Activated CD8-positive, alpha-beta memory T cell treated with anti-CD3 and anti-CD28 coated beads for 24 hours (primary cell): ENCODE data around the gene MAGI1.
"Not testable (repeated sequence)": the region's sequence is repeated elsewhere in the genome, so short reads cannot be mapped to it uniquely, and the experiment has no call there.

ENCODE experiments used
- DNase-seq: peaks from one replicate; pipeline ENCODE4 v3.0.0-alpha.2; 2020

The MAGI1 gene

DNA sequence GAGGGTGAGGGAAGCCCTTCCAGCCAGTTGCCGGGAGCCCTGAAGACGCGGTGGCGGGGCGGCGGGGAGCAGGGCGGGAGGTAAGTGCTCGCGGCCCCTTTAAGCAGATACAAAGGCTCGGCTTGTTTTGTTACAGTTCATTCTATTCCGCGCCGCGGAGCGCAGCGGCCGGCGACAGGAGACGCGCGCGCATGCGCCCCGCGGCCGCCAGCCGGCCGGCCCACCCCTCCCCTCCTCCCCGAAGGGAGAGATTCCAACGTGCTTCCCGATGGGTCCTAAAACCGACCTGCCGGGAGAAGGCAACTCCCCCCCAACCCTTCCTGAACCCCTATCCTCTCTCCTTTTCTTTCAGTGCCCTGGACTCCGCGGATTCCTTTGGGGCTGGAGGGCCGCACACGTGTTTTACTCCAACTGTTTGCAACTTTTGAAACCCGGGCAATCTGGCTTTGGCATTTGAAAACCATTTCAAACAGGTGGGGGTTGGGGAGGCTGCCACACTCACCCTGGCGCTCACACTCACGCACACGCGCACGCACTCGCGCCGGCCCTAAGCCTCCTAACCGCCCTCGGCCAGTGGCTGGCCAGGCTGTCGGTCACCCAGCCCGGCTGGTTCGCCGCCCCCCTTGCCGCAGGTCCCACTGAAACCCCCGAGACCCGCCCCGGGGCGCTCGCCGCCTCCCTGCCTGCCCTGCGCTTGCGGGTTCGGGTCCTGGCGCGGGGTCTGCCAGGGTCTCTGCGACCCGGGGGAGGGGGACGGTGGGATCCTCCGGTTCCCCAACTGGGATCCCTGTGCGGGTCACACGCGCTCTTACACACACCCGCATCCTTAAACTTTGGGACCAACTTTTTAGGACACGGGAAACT lies at the start of gene MAGI1:
TSS of gene MAGI1 (minus strand) at position 193 of the 864 bp plus-strand sequence. CDS start 610 bp downstream, outside the sequence.
- peak; percentile 59 for DNase-seq

DNA sequence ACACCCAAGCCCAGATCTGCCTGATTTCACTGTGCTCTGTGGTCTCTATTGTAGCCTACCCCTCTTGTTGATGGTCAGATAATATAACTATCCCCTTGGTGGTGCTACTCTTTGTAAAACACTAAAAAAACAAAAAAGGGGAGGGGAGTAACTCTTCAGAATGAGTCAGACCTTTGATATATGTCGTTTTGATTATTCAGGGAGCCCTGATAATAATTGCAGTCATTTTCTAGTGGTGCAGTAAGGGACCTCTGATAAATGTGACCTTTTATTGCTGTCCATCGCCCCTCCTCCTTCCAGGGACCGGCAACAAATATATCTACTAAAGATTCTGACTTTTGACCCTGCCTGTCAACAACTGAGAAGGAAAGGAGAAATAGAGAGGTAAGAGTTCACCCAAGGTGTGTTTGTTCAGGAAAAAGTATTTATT lies 45.1 kb upstream of the MAGI1 start:
- DNase-seq, result no peak

DNA sequence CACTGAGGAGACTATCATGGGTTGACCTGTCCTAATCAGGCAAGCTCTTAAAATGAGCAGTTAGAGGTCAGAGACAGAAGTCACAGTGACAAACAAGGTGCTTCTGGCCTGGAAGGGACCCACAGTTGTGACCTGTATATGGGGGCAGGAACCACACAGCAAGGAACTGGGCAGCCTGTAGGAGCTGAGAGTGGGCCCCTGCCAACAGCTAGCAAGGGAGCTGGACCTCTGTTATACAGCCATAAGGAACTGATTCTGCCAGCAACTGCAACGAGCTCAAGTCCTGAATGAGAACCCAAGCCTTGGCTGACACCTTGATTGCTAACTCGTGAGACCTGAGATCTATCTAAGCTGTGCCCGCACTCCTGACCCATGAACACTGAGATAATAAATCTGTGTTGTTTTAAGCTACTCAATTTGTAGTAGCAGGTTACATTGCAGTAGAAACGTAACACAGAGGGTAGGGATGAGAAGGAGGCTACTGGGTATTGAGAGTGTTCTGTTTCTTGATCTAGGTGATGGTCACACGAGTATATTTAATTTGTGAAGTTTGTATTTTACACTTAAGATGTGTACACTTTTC lies 44.5 kb upstream of the MAGI1 start:
- DNase-seq, result no peak

DNA sequence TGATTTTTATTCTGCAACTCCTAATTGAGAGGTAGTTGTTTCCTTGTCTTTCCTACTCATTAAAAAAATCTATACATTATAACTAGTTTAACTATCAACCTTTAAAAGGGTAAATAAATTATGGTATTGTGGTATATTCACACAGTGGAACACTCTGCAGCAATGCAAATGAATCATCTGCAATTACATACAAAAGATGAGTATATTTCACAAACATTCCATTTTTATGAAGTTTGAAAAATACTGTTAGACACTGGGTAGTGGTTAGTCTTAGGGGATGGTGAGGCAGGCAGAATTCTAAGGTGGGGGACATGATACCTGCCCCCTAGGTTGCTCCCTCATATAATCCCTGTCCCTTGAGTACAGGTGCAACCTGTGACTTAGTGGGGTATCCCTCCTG lies 44.0 kb upstream of the MAGI1 start:
- no peak for DNase-seq

DNA sequence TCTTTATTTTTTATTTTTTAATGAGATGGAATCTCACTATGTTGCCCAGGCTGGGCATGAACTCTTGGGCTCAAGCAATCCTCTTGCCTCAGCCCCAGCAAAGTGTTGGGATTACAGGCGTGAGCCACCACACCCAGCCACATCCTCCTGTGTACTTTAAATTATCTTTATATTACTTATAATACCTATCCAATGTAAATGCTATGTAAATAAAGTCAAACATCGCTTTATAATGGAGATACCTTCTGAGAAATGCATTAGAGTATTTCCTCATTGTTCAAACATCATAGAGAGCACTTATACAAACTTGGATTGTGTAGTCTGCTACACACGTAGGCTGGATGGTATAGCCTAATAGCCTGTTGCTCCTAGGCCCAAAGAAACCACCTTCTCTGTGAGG lies 41.4 kb upstream of the MAGI1 start:
- no peak for DNase-seq

DNA sequence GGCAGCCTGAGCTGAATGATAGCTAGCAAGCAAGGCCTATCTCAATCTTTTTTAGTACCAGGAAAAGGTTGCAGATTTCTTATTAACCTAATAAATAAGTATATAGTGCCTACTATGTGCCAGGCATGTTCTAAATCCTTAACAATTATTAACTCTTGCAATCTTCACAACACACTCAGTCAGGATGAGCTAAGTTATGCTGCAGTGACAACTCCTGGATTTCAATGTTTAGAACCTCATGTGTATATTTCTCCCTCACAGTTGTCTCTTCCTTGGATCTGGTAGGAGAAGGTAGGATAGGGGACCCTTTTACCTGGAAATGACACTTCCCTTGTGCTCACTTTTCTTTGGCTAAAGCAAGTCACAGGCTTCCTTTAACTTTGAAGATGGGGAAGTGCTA lies 39.3 kb upstream of the MAGI1 start:
- DNase-seq, result no peak

DNA sequence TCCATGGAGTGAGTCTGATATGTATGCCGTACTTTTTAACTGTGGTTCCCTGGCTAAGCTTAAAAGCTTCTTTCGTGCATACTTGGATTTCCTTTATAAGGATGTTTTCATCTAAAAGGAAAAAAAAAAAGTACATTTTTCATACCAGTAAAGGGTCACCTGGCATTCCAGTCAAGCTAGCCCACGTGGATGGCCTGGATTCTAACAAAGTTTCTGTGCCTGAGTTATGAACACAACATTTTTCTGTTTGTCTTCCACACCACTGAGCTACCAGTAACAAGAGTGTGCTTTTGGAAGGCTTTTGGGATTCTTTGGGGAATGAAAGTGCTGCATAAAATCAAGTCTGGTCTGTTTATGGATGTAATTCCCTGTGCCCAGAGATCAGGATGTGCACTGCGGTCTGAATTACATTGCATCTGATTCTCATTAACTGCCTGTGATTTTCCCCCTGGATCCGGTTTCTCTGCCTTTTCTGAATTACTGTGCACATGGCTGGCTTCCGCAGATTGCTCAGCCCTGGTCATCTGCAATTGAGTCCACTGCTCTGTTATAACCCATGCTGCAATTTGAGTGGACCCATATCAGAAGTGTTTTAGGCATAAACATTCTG lies 38.2 kb upstream of the MAGI1 start:
- no peak for DNase-seq

DNA sequence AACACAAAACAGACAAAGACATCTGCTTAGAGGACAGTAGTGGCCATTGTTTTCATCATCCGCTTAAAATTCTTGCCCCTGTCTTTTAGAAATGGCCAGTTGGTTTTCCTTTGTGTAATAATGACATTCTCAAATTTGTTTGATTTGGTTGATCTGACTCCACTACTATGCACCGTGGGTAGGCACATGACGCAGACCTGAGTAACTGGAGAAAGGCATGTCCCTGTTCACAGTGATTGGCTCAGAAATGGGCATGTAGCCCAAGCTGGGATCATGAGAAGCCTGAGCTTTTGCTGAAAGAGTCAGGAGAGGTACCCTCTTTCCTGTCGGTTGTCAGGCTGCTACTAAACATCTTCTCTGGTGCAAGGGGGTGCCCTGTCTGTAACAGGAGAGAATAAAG lies 36.6 kb upstream of the MAGI1 start:
- no peak for DNase-seq

DNA sequence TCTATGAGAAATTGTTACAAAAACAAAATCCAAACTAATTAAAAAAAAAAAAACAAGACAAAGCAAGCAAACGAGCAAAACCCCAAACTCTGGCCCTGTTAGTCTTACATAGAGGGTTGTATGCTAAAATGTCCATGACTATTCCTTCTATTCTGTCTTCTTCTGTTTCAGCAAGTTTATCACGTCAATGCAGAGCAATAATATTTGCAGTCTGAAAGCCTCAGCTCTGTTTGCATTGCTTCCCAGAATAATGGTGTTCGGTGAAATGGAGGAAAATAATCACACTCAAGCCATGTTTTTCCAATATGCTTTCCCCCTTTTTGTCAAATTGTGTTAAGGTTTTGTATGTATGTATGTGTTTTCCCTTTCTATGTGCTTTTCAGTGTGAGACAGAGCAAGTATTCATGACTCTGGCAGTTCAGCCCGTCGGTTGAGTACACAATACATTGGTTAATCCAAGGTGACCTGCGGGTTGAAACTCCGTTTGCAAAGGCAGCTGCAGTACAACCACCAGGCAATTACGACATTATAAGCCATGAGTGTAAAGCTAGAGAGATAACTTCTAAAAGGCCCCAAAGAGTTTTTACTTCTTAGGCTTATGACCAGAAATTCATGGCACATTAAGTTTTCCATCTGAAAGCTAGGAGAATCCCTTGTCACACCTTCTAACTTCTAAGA lies 34.9 kb upstream of the MAGI1 start:
- no peak for DNase-seq

DNA sequence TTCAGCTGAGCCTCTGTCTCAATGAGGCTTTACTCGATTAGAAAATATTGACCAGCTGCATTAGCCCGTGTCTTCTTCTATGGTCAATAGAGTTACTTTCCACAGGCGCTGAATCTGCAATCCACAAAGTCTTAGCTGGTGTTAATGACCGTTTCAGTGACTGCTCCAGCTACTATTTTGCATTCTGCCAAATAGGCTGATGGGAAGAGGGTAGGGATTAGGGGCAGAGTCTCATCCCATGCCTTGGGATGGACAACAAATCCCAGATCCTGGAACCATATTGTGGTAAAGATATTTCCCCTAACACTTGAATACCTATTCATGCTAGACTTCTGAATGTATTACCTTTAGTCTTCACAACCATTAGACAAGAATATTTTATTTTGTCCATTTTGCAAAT lies 29.5 kb upstream of the MAGI1 start:
- no peak for DNase-seq

DNA sequence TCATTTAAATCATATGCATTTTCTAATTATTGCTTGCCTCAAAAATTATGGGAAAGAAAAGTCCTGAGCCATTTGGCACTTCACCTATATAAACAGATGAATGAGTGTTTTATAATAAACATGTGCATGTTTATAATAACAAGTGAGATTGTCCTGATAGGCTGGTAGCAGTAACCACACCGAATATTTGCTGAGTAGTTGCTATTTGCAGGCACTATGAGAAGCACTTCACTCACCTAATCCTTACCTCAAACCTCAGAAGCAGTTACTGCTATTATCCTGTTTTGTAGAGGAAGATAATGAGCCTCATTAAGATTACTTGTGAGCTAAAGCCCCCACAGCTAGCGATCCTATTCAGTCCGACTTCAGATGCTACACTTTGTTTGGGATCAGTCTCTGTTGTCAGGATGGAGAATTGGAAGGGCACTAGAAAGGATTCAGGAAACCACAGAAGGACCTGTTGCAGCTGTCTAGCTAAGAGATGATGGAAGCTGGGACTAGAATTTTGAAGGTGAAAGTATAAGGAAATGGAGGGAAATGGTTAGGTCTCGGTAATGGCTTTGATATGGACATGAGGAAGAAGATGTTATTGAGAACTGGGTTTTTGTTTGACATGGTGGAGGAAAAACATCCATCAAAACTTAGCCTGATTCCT lies 28.4 kb upstream of the MAGI1 start:
- no peak for DNase-seq

DNA sequence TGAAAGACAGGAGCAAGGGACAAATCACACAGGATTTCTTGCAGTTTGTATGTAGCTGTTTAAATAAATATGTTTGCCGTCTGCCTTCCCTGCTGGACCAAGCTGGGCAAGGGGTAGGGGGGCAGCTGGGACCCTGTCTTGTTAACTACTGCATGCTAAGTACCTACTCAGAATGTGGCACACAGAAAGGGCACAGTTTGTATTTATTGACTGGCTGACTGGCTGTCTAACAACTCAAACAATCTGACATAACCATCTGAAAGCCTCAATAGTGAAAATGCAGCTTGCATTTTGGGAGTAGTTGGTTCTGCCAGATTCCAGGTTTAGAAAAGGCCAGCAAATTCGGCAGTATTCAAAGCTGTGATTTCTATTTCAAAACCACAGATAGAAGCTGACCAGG lies 16.6 kb upstream of the MAGI1 start:
- no peak for DNase-seq

DNA sequence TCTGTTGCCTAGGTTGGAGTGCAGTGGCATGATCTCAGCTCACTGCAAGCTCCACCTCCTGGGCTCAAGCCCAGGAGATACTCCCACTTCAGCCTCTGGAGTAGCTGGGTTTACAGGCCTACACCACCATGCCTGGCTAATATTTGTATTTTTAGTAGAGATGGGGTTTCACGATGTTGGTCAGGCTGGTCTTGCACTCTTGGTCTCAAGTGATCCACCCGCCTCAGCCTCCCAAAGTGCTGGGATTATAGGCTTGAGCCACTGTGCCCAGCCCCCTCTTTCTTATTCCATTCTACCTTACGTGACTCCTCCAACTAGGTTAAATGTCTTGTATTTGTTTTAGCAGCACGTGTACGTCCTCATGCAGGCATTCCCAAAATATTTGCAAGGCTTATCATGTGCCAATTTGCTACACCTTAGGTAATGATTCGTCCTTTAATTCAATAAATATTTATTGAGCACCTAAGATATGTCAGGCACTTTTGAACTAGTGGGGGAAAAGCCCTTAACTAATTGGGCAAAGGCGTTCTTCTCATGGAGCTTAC lies 14.9 kb upstream of the MAGI1 start:
- no peak for DNase-seq

DNA sequence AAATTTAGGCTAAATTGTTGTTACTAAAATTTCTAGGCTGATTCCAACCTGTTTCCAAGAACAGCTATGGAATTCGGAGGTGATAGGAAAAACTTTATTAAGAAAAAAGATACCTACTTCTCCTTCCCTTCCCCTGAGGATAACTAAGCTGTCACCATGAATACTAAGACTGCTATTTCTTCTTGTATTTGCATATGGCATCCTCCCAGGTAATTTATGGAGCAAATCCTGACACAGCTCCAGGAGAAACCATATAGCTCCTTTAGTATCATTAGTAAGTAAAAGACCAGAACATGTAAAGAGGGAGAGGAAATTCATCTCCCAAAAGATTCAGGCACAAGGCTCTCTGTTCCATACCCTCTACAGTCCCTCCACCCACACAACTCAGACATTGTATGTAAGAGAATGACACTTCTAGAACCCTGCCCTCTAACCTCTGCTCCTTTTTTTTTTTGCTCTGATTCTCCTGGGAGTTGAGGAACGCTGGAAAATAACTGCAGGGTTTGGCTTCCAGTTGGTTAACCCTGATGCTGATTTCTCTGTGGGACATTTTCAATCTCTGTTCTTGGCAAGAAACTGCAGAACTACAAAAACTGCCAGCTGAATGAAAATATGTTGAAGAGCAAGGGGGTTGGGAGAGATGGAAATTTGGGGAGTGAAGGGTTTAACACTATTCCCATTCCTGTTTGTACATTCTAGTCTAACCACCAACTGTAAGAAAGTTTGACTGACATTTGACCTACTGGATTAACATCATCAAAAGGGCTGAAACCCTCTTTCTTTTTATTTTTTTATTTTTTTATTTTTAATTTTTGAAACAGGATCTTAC lies 14.2 kb upstream of the MAGI1 start:
- no peak for DNase-seq

DNA sequence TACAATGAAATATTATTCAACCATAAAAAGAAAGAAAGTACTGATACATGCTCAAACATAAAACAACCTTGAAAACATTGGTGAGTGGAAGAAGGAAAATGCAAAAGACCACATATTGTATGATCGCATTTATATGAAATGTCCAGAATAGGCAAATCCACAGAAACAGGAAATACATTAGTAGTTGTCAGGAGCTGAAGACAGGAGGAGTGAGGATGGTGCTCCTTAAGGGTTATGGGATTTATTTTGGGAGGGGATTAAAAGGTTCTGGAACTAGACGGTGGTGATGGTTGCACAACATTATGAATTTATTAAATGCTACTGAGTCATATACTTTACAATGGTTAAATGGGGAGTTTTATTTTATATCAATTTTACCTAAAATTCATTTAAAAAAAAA lies 12.1 kb upstream of the MAGI1 start:
- no peak for DNase-seq

DNA sequence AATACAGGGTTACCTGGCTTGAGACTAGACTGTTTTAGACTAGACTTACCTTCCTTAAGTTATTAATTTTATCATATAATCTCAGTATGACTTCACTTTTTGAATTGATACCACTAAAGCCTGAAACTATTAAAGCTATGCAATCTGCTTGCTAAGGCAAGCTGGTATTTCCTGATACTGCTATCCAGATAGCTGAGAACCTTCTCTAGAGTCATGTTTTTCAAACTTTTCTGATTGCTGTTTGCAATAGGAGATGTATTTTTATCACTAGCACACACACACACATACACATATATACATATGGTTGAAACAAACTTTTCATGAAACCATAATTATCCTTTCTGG lies 9.3 kb upstream of the MAGI1 start:
- no peak for DNase-seq

DNA sequence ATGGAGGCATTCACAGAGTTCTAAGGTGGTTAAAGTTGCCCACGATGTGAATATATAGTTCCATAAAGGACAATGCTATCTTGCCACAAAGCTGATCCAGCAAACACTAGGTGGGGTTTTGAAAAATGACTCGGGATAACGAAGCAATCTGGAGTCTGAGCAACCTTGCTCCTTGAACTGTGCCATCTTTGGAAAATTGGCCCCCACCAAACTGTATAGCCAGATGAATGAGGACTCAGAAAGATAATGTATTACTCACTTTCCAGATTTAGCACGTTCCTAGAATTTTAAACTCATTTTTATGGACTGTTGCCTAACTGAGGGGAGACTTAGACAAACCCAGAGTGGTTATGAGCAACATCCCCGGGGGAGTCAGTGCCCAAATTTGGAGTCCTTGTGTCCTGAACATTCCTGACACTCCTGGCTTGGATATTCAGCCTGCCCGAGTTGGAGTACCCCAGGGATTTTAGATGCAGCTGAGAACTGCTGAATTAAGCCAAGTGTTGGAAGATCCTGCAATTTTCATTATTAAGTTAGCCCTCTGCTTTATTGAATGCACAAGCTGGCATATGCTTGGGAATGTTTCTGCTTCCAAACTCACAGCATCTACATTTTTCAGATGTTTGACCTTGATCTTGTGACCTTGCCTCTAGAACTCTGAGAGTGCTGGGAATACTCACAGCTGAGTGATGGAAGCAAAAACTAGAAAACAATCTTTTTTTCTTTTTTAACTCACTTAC lies 8.8 kb upstream of the MAGI1 start:
- DNase-seq, result no peak

DNA sequence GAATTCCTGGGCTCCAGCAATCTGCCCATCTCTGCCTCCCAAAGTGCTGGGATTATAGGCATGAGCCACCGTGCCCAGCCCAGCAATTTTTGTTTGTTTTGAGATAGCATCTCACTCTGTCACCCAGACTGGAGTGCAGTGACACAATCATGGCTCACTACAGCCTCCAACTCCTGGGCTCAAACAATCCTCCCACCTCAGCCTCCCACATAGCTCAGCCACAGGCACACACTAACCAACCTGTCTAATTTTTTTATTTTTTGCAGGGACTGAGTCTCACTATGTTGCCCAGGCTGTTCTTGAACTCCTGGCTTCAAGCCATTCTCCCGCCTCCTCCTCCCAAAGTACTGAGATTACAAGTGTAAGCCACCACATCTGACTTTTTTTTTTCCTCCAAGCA lies 7.6 kb upstream of the MAGI1 start:
- not testable (repeated sequence) for DNase-seq

DNA sequence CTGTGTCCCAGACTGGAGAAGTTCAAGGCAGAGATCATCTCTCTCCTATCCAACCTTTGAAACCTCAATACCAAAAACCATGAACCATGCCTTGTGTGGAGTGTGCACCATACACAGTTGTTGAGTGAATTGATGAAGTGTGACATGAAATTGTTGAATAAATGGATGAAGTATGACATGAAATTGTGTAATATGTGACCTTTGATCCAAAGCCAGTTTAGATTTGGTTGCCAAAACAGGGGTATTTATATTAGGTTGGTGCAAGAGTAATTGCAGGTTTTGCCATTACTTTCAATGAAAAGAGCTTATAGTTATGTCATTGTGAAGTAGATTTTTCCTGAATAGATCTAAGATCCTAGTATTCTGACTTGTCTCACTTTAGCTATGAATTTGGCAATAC lies 3.1 kb upstream of the MAGI1 start:
- DNase-seq, result no peak

DNA sequence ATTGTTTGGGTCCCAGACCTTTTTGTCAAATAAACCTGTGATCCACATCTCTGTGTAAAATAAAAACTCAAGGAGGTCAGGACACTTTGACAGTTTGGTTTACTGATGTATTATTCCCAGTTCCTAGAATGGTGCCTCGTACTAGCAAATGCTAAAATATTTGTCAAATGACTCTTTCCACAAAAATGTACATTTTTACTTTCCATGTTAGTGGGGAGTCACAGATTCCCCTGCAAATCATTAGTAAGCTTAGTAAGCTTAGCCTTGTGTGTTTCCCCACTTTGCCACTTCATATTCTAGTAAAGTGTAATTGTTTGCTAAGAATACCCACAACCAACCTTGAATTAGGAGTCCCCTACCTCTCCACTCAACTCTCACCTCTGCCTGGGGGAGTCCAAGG lies 2.4 kb upstream of the MAGI1 start:
- no peak for DNase-seq

DNA sequence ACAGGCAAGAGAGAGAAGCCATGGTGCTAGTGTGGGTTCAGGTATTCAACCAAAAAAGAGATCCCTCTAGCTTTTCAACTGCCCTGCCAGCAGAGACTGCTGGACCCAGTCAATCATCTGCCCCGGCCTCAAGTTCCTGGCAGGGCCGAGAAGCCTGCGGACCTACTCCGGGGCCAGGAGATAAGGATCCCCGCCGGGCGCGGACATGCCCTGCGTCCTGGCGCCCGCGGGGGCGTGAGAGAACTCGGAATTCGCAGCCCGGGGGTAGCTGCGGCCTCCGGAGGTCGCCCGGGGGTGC lies 821 bp upstream of the MAGI1 start:
- DNase-seq, result no peak

DNA sequence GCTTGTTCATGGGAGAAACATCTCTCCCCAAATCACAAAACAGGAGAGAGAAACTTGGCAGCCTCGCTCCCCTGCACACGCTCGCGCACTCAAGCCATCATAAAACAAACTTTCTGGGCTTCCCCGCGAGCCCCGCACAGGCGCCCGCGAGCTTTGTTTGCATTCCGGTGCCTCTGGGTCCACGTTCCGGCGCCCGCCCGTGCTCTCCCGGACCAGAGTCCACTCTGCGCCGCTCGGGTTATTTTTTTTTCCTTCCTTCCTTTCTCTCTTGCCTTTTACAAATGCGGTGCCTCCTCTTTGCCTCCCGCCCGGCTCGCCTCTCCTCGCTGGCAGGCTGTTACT lies 363 bp downstream of the MAGI1 start:
- no peak for DNase-seq
